Measurements from ENCODE around the gene PIEZO2.

Gene PIEZO2

DNA sequence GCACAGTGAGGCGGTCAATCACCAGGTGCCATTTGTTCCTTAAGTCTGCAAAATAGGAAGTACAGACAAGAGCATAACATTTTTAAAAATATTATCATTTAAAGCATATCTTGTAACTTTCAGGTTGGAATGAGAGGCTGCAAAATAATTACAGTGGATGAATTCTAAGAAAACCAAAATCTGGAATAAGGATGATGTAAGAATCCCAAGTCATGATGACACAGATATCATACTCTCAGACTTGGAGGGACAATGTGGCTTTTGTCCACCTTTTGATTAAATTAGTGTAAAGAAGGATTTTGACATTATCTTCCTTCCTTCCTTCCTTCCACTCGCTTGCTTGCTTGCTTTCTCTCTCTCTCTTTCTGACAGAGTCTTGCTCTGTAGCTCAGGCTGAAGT lies 379.1 kb downstream of the PIEZO2 start:
- Histone ChIP-seq H3K4me3 (no peak overlapping the region), H3K27ac (no peak overlapping the region), H3K36me3 (ENCODE audit: insufficient read depth, low read length) (0 out of 2 replicates have a peak, but pooled peaks cover 2% of the 10 kb centered on the region), H3K9me3 (ENCODE audit: low read depth, low read length) (no peaks in the 10 kb centered on the region), H3K9ac (ENCODE audit: insufficient read length) (no peak overlapping the region)
- DNase-seq (ENCODE audit: low read depth, low spot score), result no peak
- TF ChIP-seq POLR2AphosphoS5 (IDR thresholded peaks at IDR 0.05; ENCODE audit: borderline replicate concordance, low read depth, low read length), result no peak
- no peak for TF ChIP-seq EZH2 (IDR thresholded peaks at IDR 0.05)
- TF ChIP-seq FOXP2 (optimal IDR thresholded peaks at IDR 0.05; ENCODE audit: control extremely low read depth, extremely low read length, insufficient read depth), result no peak

- H3K9ac ChIP-seq (ENCODE audit: insufficient read length), result no peak overlapping the region
- no peak for TF ChIP-seq FOXP2 (optimal IDR thresholded peaks at IDR 0.05; ENCODE audit: control extremely low read depth, extremely low read length, insufficient read depth)
- TF ChIP-seq POLR2AphosphoS5 (IDR thresholded peaks at IDR 0.05; ENCODE audit: borderline replicate concordance, low read depth, low read length), result no peak
- TF ChIP-seq EZH2 (IDR thresholded peaks at IDR 0.05), result no peak
- no peak overlapping the region for H3K27ac ChIP-seq
- H3K4me3 ChIP-seq, result no peak overlapping the region
- H3K9me3 ChIP-seq (ENCODE audit: low read depth, low read length), result no peaks in the 10 kb centered on the region
- no peak for DNase-seq (ENCODE audit: low read depth, low spot score)
- 0 out of 2 replicates have a peak, but pooled peaks cover 2% of the 10 kb centered on the region for H3K36me3 ChIP-seq (ENCODE audit: insufficient read depth, low read length)
Observed at GRCh38 chr18:10768221-10768620, 381.1 kb downstream of the PIEZO2 start.

DNA sequence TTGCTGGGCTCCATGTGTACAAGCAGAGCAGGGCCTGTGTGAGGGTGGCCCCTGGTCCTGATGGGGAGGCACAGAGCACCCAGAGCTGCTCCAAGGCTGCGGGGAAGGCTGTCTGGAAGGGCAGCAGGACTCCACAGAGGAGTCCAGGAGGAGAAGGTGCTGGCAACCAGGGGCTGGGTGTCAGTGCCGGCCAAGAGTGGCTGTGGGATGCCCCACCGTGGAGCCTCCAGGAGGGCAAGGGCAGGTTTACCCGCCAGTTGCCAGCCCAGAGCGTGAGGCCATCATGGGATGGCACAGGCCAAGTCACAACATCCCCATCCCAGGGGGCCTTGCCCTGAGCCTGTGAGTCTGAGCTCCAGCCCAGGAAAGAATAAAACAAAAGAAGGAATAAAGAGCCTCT lies 381.7 kb downstream of the PIEZO2 start:
- Histone ChIP-seq H3K36me3 (ENCODE audit: insufficient read depth, low read length) (0 out of 2 replicates have a peak, but pooled peaks cover 2% of the 10 kb centered on the region), H3K9ac (ENCODE audit: insufficient read length) (no peak overlapping the region), H3K4me3 (no peak overlapping the region), H3K27ac (no peak overlapping the region), H3K9me3 (ENCODE audit: low read depth, low read length) (no peaks in the 10 kb centered on the region)
- no peak for DNase-seq (ENCODE audit: low read depth, low spot score)
- TF ChIP-seq FOXP2 (optimal IDR thresholded peaks at IDR 0.05; ENCODE audit: control extremely low read depth, extremely low read length, insufficient read depth) (no peak), EZH2 (IDR thresholded peaks at IDR 0.05) (no peak), POLR2AphosphoS5 (IDR thresholded peaks at IDR 0.05; ENCODE audit: borderline replicate concordance, low read depth, low read length) (no peak)

DNA sequence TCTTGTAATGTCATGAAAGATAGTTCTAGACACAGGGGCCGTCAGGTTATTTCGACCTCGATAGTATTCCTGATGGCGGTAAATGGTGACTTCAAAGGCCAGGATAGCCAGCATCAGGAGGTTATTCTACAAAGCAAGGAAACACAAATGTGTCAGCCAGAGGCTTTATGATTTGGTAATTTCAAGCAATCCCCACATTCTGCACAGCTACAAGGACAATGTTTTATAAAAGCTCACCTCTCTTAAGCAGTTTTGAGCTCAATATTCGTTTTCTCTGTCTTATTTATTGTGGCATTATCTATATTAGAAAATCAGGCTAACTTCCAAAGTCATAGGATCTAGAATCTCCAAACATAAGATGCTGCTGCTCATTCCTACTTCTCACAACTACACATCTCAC lies 388.4 kb downstream of the PIEZO2 start:
- H3K9me3 ChIP-seq (ENCODE audit: low read depth, low read length), result no peaks in the 10 kb centered on the region
- no peaks in the 10 kb centered on the region for H3K36me3 ChIP-seq (ENCODE audit: insufficient read depth, low read length)
- H3K4me3 ChIP-seq, result no peak overlapping the region
- no peak for TF ChIP-seq FOXP2 (optimal IDR thresholded peaks at IDR 0.05; ENCODE audit: control extremely low read depth, extremely low read length, insufficient read depth)
- TF ChIP-seq EZH2 (IDR thresholded peaks at IDR 0.05), result no peak
- TF ChIP-seq POLR2AphosphoS5 (IDR thresholded peaks at IDR 0.05; ENCODE audit: borderline replicate concordance, low read depth, low read length), result no peak
- no peak overlapping the region for H3K27ac ChIP-seq
- no peak overlapping the region for H3K9ac ChIP-seq (ENCODE audit: insufficient read length)
- DNase-seq (ENCODE audit: low read depth, low spot score), result no peak

GRCh38 chr18:10759241-10759640 lies 390.1 kb downstream of the PIEZO2 start:
- H3K9ac ChIP-seq (ENCODE audit: insufficient read length), result no peak overlapping the region
- no peak for DNase-seq (ENCODE audit: low read depth, low spot score)
- H3K9me3 ChIP-seq (ENCODE audit: low read depth, low read length), result no peaks in the 10 kb centered on the region
- H3K4me3 ChIP-seq, result no peak overlapping the region
- H3K36me3 ChIP-seq (ENCODE audit: insufficient read depth, low read length), result no peaks in the 10 kb centered on the region
- no peak overlapping the region for H3K27ac ChIP-seq
- TF ChIP-seq FOXP2 (optimal IDR thresholded peaks at IDR 0.05; ENCODE audit: control extremely low read depth, extremely low read length, insufficient read depth) (no peak), POLR2AphosphoS5 (IDR thresholded peaks at IDR 0.05; ENCODE audit: borderline replicate concordance, low read depth, low read length) (no peak), EZH2 (IDR thresholded peaks at IDR 0.05) (no peak)

GRCh38 chr18:10757946-10758345 lies 391.4 kb downstream of the PIEZO2 start:
- Histone ChIP-seq H3K9ac (ENCODE audit: insufficient read length) (no peak overlapping the region), H3K27ac (no peak overlapping the region), H3K9me3 (ENCODE audit: low read depth, low read length) (no peaks in the 10 kb centered on the region), H3K36me3 (ENCODE audit: insufficient read depth, low read length) (no peaks in the 10 kb centered on the region), H3K4me3 (no peak overlapping the region)
- TF ChIP-seq POLR2AphosphoS5 (IDR thresholded peaks at IDR 0.05; ENCODE audit: borderline replicate concordance, low read depth, low read length), result no peak
- TF ChIP-seq FOXP2 (optimal IDR thresholded peaks at IDR 0.05; ENCODE audit: control extremely low read depth, extremely low read length, insufficient read depth), result no peak
- no peak for TF ChIP-seq EZH2 (IDR thresholded peaks at IDR 0.05)
- DNase-seq (ENCODE audit: low read depth, low spot score), result no peak

GRCh38 chr18:10757349-10757748 lies 392.0 kb downstream of the PIEZO2 start:
- no peak for DNase-seq (ENCODE audit: low read depth, low spot score)
- TF ChIP-seq POLR2AphosphoS5 (IDR thresholded peaks at IDR 0.05; ENCODE audit: borderline replicate concordance, low read depth, low read length) (no peak), FOXP2 (optimal IDR thresholded peaks at IDR 0.05; ENCODE audit: control extremely low read depth, extremely low read length, insufficient read depth) (no peak), EZH2 (IDR thresholded peaks at IDR 0.05) (no peak)
- H3K4me3 ChIP-seq, result no peak overlapping the region
- H3K9me3 ChIP-seq (ENCODE audit: low read depth, low read length), result no peaks in the 10 kb centered on the region
- no peak overlapping the region for H3K27ac ChIP-seq
- no peaks in the 10 kb centered on the region for H3K36me3 ChIP-seq (ENCODE audit: insufficient read depth, low read length)
- H3K9ac ChIP-seq (ENCODE audit: insufficient read length), result no peak overlapping the region

GRCh38 chr18:10755855-10756254 lies 393.5 kb downstream of the PIEZO2 start:
- TF ChIP-seq EZH2 (IDR thresholded peaks at IDR 0.05) (no peak), FOXP2 (optimal IDR thresholded peaks at IDR 0.05; ENCODE audit: control extremely low read depth, extremely low read length, insufficient read depth) (no peak), POLR2AphosphoS5 (IDR thresholded peaks at IDR 0.05; ENCODE audit: borderline replicate concordance, low read depth, low read length) (no peak)
- H3K4me3 ChIP-seq, result no peak overlapping the region
- no peak for DNase-seq (ENCODE audit: low read depth, low spot score)
- no peaks in the 10 kb centered on the region for H3K9me3 ChIP-seq (ENCODE audit: low read depth, low read length)
- H3K36me3 ChIP-seq (ENCODE audit: insufficient read depth, low read length), result no peaks in the 10 kb centered on the region
- H3K9ac ChIP-seq (ENCODE audit: insufficient read length), result no peak overlapping the region
- H3K27ac ChIP-seq, result no peak overlapping the region

GRCh38 chr18:10754128-10754527 lies 395.2 kb downstream of the PIEZO2 start:
- TF ChIP-seq POLR2AphosphoS5 (IDR thresholded peaks at IDR 0.05; ENCODE audit: borderline replicate concordance, low read depth, low read length), result no peak
- Histone ChIP-seq H3K4me3 (no peak overlapping the region), H3K27ac (no peak overlapping the region), H3K9ac (ENCODE audit: insufficient read length) (no peak overlapping the region), H3K36me3 (ENCODE audit: insufficient read depth, low read length) (no peaks in the 10 kb centered on the region), H3K9me3 (ENCODE audit: low read depth, low read length) (no peaks in the 10 kb centered on the region)
- no peak for DNase-seq (ENCODE audit: low read depth, low spot score)

Data from SK-N-MC (cell line).